RWPE1 (cell line): Measurements from ENCODE around the gene ESYT2.
"Not testable (repeated sequence)": the region's sequence is repeated elsewhere in the genome, so short reads cannot be mapped to it uniquely, and the experiment has no call there.

ENCODE experiments used
- CTCF ChIA-PET: fragments of 350-600 bp; sonication (Branson Sonifier 250); formaldehyde crosslinking; extraction: SDS; loops from one replicate; lab custom pipeline; 2021; lab: Yijun Ruan, JAX
- POLR2A ChIA-PET: fragments of 400-600 bp; formaldehyde crosslinking; extraction: SDS; loops from one replicate; lab custom pipeline; 2020; ENCODE audit warnings: antibody characterized with exemption; ENCODE audit not compliant: low non-redundant PET; lab: Yijun Ruan, JAX
- DNase-seq: peaks from one replicate; pipeline ENCODE4 v3.0.0; 2012; ENCODE audit warnings: low spot score
- H3K27ac ChIP-seq: fragments of 450-650 bp; 2 replicates; pipeline ENCODE4 v1.5.1; 2017
- TF ChIP-seq, protein P1 (sequence below): fragments of 450-650 bp; conservative IDR thresholded peaks from 2 replicates; pipeline ENCODE4 v1.5.1; 2017; ENCODE audit warnings: low read depth, mild to moderate bottlenecking

ESYT2 gene

GRCh38 chr7:158706710-158707590 lies 122.4 kb downstream of the ESYT2 start:
- CTCF ChIA-PET: no interaction called here
- POLR2A ChIA-PET: no interaction called here
- TF ChIP-seq, protein P1, sequence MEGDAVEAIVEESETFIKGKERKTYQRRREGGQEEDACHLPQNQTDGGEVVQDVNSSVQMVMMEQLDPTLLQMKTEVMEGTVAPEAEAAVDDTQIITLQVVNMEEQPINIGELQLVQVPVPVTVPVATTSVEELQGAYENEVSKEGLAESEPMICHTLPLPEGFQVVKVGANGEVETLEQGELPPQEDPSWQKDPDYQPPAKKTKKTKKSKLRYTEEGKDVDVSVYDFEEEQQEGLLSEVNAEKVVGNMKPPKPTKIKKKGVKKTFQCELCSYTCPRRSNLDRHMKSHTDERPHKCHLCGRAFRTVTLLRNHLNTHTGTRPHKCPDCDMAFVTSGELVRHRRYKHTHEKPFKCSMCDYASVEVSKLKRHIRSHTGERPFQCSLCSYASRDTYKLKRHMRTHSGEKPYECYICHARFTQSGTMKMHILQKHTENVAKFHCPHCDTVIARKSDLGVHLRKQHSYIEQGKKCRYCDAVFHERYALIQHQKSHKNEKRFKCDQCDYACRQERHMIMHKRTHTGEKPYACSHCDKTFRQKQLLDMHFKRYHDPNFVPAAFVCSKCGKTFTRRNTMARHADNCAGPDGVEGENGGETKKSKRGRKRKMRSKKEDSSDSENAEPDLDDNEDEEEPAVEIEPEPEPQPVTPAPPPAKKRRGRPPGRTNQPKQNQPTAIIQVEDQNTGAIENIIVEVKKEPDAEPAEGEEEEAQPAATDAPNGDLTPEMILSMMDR: no peak
- peak overlapping the region; percentile 12; the same call in 1 of the 2 replicates for H3K27ac ChIP-seq
- DNase-seq: no peak

DNA sequence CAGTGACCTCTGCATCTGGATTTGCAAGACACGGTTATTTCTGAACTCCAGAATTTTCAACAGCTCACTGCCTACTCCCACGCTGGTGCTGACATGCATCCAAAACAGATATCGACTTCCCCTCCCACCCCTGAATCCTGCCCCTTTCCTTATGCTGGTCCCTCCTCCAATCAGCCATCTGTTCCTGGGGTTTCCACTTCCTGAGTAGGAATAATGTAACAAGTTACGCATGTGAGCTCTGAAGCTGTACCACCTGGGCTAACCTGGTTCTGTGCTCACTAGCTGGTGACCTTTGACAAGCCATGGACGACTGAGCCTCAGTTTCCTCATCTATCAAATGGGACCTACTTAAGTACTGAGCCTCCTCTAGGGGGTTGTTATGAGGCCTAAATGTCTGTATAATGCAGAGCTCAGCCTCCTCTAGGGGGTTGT lies 123.0 kb downstream of the ESYT2 start:
- CTCF ChIA-PET: no interaction called here
- DNase-seq: no peak
- no peak overlapping the region for H3K27ac ChIP-seq
- POLR2A ChIA-PET: no interaction called here
- TF ChIP-seq, protein P1: no peak

- ChIA-PET CTCF (no interaction called here), POLR2A (interaction anchor here (0.6 kb wide), 1 partner anchor 9 kb away, joined by 5 read pairs; no protein-coding TSS in a partner anchor)
- peak overlapping the region; percentile 82 for H3K27ac ChIP-seq
Observed at GRCh38 chr7:158705234-158705850, 124.0 kb downstream of the ESYT2 start.

GRCh38 chr7:158704524-158705233 lies 124.6 kb downstream of the ESYT2 start, which contains the start of gene NCAPG2:
Gene NCAPG2, minus strand, starts transcription at chr7:158704804. Its CDS starts 2,905 bp downstream, at chr7:158701899.
- ChIA-PET POLR2A (interaction anchor here (0.6 kb wide), 1 partner anchor 9 kb away, joined by 5 read pairs; no protein-coding TSS in a partner anchor), CTCF (interaction anchor here (0.6 kb wide), 2 partner anchors 44 to 62 kb away, joined by 3 to 5 read pairs; no protein-coding TSS in a partner anchor)

More at GRCh38 chr7:158705234-158705850, 124.0 kb downstream of the ESYT2 start:
- TF ChIP-seq, protein P1: no peak
- DNase-seq: no peak

DNA sequence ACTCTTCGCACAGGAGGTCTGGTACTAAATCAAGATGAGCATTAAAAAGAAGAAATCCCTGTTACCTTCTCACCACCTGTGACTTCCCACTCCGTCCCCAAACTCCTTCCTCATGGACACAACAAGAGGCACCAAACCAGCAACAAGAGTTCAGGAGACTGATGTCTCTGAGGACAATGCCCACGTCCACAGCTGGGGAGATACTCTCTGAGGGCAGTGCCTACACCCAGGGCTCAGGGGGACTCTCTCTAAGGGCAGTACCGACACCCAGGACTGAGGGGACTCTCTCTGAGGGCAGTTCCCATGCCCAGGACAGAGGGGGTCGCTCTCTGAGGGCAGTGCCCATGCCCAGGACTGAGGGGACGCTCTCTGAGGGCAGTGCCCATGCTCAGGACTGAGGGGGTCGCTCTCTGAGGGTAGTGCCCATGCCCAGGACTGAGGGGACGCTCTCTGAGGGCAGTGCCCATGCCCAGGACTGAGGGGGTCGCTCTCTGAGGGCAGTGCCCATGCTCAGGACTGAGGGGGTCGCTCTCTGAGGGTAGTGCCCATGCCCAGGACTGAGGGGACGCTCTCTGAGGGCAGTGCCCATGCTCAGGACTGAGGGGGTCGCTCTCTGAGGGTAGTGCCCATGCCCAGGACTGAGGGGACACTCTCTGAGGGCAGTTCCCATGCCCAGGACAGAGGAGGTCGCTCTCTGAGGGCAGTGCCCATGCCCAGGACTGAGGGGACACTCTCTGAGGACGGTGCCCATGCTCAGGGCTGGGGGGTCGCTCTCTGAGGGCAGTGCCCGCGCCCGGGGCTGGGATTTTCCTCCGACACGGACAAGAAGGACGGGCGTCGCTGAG lies 125.4 kb downstream of the ESYT2 start:
- POLR2A ChIA-PET, DNase-seq: not testable (repeated sequence)
- peak overlapping the region; percentile 82 for H3K27ac ChIP-seq
- CTCF ChIA-PET: interaction anchor here (0.6 kb wide), 2 partner anchors 43 to 63 kb away, joined by 3 to 5 read pairs; no protein-coding TSS in a partner anchor

More at GRCh38 chr7:158704524-158705233, 124.6 kb downstream of the ESYT2 start, which contains the start of gene NCAPG2:
- TF ChIP-seq, protein P1: no peak
- peak; percentile 93 for DNase-seq
- H3K27ac ChIP-seq: peak within 1 kb of the TSS; percentile 82

GRCh38 chr7:158702944-158703343 lies 126.4 kb downstream of the ESYT2 start:
- POLR2A ChIA-PET: no interaction called here
- no peak for DNase-seq
- no peak overlapping the region for H3K27ac ChIP-seq
- CTCF ChIA-PET: no interaction called here
- TF ChIP-seq, protein P1: no peak
